ENCODE results near the gene TSPAN17. TPM values are rescaled to one million over a fixed set of nuclear protein-coding genes. Genes with fewer than 3 reads are reported as not detected.

TSPAN17 gene
- total RNA-seq, 1 experiment from 2014 or later: 4.8 TPM

- H3K9me3 ChIP-seq (ENCODE audit: low read length): no peaks in the 10 kb centered on the region
- no peaks in the 10 kb centered on the region for H3K4me1 ChIP-seq (ENCODE audit: low read length)
- H3K4me3 ChIP-seq (ENCODE audit: low read length): no peak overlapping the region
- no peak overlapping the region for H3K4me2 ChIP-seq (ENCODE audit: low read depth, low read length, poor library complexity, severe bottlenecking)
- no peaks in the 10 kb centered on the region for H4K20me1 ChIP-seq (ENCODE audit: insufficient read depth, low read depth, low read length)
- no peak overlapping the region for H2AFZ ChIP-seq (ENCODE audit: low read length)
- H3K27me3 ChIP-seq (ENCODE audit: low read length): no peaks in the 10 kb centered on the region
- no peak overlapping the region for H3K27ac ChIP-seq (ENCODE audit: low read length)
- no peak overlapping the region for H3K9ac ChIP-seq (ENCODE audit: low read length)
- no peak for DNase-seq
- H3K36me3 ChIP-seq (ENCODE audit: insufficient read depth, low read length): no peaks in the 10 kb centered on the region
- H3K79me2 ChIP-seq (ENCODE audit: low read length): no peaks in the 10 kb centered on the region
- H3K9me2 ChIP-seq (replicated peaks; ENCODE audit: insufficient read depth, low read length): no peaks in the 10 kb centered on the region
Measured at GRCh38 chr5:176640616-176641015, 6.7 kb upstream of the TSPAN17 start.

- Histone ChIP-seq H3K4me2 (ENCODE audit: low read depth, low read length, poor library complexity, severe bottlenecking) (no peak overlapping the region), H3K27me3 (ENCODE audit: low read length) (no peaks in the 10 kb centered on the region), H4K20me1 (ENCODE audit: insufficient read depth, low read depth, low read length) (no peaks in the 10 kb centered on the region), H3K79me2 (ENCODE audit: low read length) (no peaks in the 10 kb centered on the region), H3K9ac (ENCODE audit: low read length) (no peak overlapping the region), H3K9me3 (ENCODE audit: low read length) (no peaks in the 10 kb centered on the region), H3K27ac (ENCODE audit: low read length) (no peak overlapping the region), H3K36me3 (ENCODE audit: insufficient read depth, low read length) (no peaks in the 10 kb centered on the region), H3K4me3 (ENCODE audit: low read length) (no peak overlapping the region), H3K9me2 (replicated peaks; ENCODE audit: insufficient read depth, low read length) (no peaks in the 10 kb centered on the region), H3K4me1 (ENCODE audit: low read length) (peaks cover 12% of the 10 kb centered on the region), H2AFZ (ENCODE audit: low read length) (no peak overlapping the region)
- DNase-seq: no peak
Measured at GRCh38 chr5:176642675-176643490, 4.4 kb upstream of the TSPAN17 start.

- Histone ChIP-seq H3K27me3 (ENCODE audit: low read length) (no peaks in the 10 kb centered on the region), H4K20me1 (ENCODE audit: insufficient read depth, low read depth, low read length) (no peaks in the 10 kb centered on the region), H3K9me3 (ENCODE audit: low read length) (no peaks in the 10 kb centered on the region), H3K79me2 (ENCODE audit: low read length) (no peaks in the 10 kb centered on the region), H3K36me3 (ENCODE audit: insufficient read depth, low read length) (no peaks in the 10 kb centered on the region), H3K9me2 (replicated peaks; ENCODE audit: insufficient read depth, low read length) (no peaks in the 10 kb centered on the region), H3K4me2 (ENCODE audit: low read depth, low read length, poor library complexity, severe bottlenecking) (no peak overlapping the region), H3K4me3 (ENCODE audit: low read length) (no peak overlapping the region), H3K4me1 (ENCODE audit: low read length) (peaks cover 19% of the 10 kb centered on the region), H2AFZ (ENCODE audit: low read length) (no peak overlapping the region), H3K9ac (ENCODE audit: low read length) (no peak overlapping the region), H3K27ac (ENCODE audit: low read length) (no peak overlapping the region)
- no peak for DNase-seq
Measured at GRCh38 chr5:176643491-176644219, 3.6 kb upstream of the TSPAN17 start.

- no peaks in the 10 kb centered on the region for H3K27me3 ChIP-seq (ENCODE audit: low read length)
- no peak overlapping the region for H2AFZ ChIP-seq (ENCODE audit: low read length)
- no peak overlapping the region for H3K27ac ChIP-seq (ENCODE audit: low read length)
- no peaks in the 10 kb centered on the region for H3K9me3 ChIP-seq (ENCODE audit: low read length)
- H3K9ac ChIP-seq (ENCODE audit: low read length): no peak overlapping the region
- H3K9me2 ChIP-seq (replicated peaks; ENCODE audit: insufficient read depth, low read length): no peaks in the 10 kb centered on the region
- no peaks in the 10 kb centered on the region for H4K20me1 ChIP-seq (ENCODE audit: insufficient read depth, low read depth, low read length)
- H3K79me2 ChIP-seq (ENCODE audit: low read length): no peaks in the 10 kb centered on the region
- no peaks in the 10 kb centered on the region for H3K36me3 ChIP-seq (ENCODE audit: insufficient read depth, low read length)
- DNase-seq: no peak
- H3K4me3 ChIP-seq (ENCODE audit: low read length): no peak overlapping the region
- peaks cover 19% of the 10 kb centered on the region for H3K4me1 ChIP-seq (ENCODE audit: low read length)
- no peak overlapping the region for H3K4me2 ChIP-seq (ENCODE audit: low read depth, low read length, poor library complexity, severe bottlenecking)
Measured at GRCh38 chr5:176644294-176644693, 3.0 kb upstream of the TSPAN17 start.

GRCh38 chr5:176644878-176645670 is 2.2 kb upstream of the TSPAN17 start:
- Histone ChIP-seq H3K9me3 (ENCODE audit: low read length) (no peaks in the 10 kb centered on the region), H3K9me2 (replicated peaks; ENCODE audit: insufficient read depth, low read length) (no peaks in the 10 kb centered on the region)

GRCh38 chr5:176646049-176646706 is 1.1 kb upstream of the TSPAN17 start:
- peak overlapping the region; percentile 73 for H3K4me3 ChIP-seq (ENCODE audit: low read length)
- H3K9ac ChIP-seq (ENCODE audit: low read length): peak overlapping the region; percentile 85
- H3K27ac ChIP-seq (ENCODE audit: low read length): no peak overlapping the region; the same call in 1 of the 2 replicates

More at GRCh38 chr5:176644878-176645670, 2.2 kb upstream of the TSPAN17 start:
- H3K27ac ChIP-seq (ENCODE audit: low read length): no peak overlapping the region
- no peak overlapping the region for H3K4me2 ChIP-seq (ENCODE audit: low read depth, low read length, poor library complexity, severe bottlenecking)
- H3K27me3 ChIP-seq (ENCODE audit: low read length): no peaks in the 10 kb centered on the region
- H4K20me1 ChIP-seq (ENCODE audit: insufficient read depth, low read depth, low read length): no peaks in the 10 kb centered on the region
- no peak overlapping the region for H3K9ac ChIP-seq (ENCODE audit: low read length)
- H3K36me3 ChIP-seq (ENCODE audit: insufficient read depth, low read length): no peaks in the 10 kb centered on the region
- H3K4me1 ChIP-seq (ENCODE audit: low read length): peaks cover 19% of the 10 kb centered on the region
- H2AFZ ChIP-seq (ENCODE audit: low read length): no peak overlapping the region
- H3K79me2 ChIP-seq (ENCODE audit: low read length): no peaks in the 10 kb centered on the region
- DNase-seq: no peak
- H3K4me3 ChIP-seq (ENCODE audit: low read length): no peak overlapping the region

GRCh38 chr5:176646707-176647029 is 616 bp upstream of the TSPAN17 start:
- no peak for DNase-seq
- Histone ChIP-seq H3K79me2 (ENCODE audit: low read length) (no peaks in the 10 kb centered on the region), H3K9me2 (replicated peaks; ENCODE audit: insufficient read depth, low read length) (no peaks in the 10 kb centered on the region), H3K9me3 (ENCODE audit: low read length) (no peaks in the 10 kb centered on the region), H3K27me3 (ENCODE audit: low read length) (no peaks in the 10 kb centered on the region), H3K4me2 (ENCODE audit: low read depth, low read length, poor library complexity, severe bottlenecking) (peak overlapping the region; percentile 88), H3K9ac (ENCODE audit: low read length) (peak overlapping the region; percentile 85), H3K4me3 (ENCODE audit: low read length) (peak overlapping the region; percentile 73), H3K27ac (ENCODE audit: low read length) (peak overlapping the region; percentile 28; the same call in 1 of the 2 replicates), H4K20me1 (ENCODE audit: insufficient read depth, low read depth, low read length) (no peaks in the 10 kb centered on the region; the same call in 1 of the 2 replicates), H3K36me3 (ENCODE audit: insufficient read depth, low read length) (no peaks in the 10 kb centered on the region), H3K4me1 (ENCODE audit: low read length) (peaks cover 19% of the 10 kb centered on the region), H2AFZ (ENCODE audit: low read length) (peak overlapping the region; percentile 94; the same call in 1 of the 2 replicates)

More at GRCh38 chr5:176646049-176646706, 1.1 kb upstream of the TSPAN17 start:
- Histone ChIP-seq H3K27me3 (ENCODE audit: low read length) (no peaks in the 10 kb centered on the region), H3K9me2 (replicated peaks; ENCODE audit: insufficient read depth, low read length) (no peaks in the 10 kb centered on the region), H2AFZ (ENCODE audit: low read length) (peak overlapping the region; percentile 94; the same call in 1 of the 2 replicates), H3K4me2 (ENCODE audit: low read depth, low read length, poor library complexity, severe bottlenecking) (peak overlapping the region; percentile 88), H3K9me3 (ENCODE audit: low read length) (no peaks in the 10 kb centered on the region), H3K79me2 (ENCODE audit: low read length) (no peaks in the 10 kb centered on the region), H4K20me1 (ENCODE audit: insufficient read depth, low read depth, low read length) (no peaks in the 10 kb centered on the region; the same call in 1 of the 2 replicates), H3K36me3 (ENCODE audit: insufficient read depth, low read length) (no peaks in the 10 kb centered on the region), H3K4me1 (ENCODE audit: low read length) (peaks cover 19% of the 10 kb centered on the region)
- DNase-seq: no peak
